NCI-H128 (cell line): ENCODE measurements around the gene POLD4.
A peak's percentile ranks its signal among the peaks of the same experiment; 100 is the strongest.
"Not testable (repeated sequence)": the region's sequence is repeated elsewhere in the genome, so short reads cannot be mapped to it uniquely, and the experiment has no call there.

Experiments used
- DNase-seq: peaks from one replicate; lab custom pipeline; 2025; ENCODE audit not compliant: unreplicated experiment; lab: John Stamatoyannopoulos, UW

POLD4 gene

DNA sequence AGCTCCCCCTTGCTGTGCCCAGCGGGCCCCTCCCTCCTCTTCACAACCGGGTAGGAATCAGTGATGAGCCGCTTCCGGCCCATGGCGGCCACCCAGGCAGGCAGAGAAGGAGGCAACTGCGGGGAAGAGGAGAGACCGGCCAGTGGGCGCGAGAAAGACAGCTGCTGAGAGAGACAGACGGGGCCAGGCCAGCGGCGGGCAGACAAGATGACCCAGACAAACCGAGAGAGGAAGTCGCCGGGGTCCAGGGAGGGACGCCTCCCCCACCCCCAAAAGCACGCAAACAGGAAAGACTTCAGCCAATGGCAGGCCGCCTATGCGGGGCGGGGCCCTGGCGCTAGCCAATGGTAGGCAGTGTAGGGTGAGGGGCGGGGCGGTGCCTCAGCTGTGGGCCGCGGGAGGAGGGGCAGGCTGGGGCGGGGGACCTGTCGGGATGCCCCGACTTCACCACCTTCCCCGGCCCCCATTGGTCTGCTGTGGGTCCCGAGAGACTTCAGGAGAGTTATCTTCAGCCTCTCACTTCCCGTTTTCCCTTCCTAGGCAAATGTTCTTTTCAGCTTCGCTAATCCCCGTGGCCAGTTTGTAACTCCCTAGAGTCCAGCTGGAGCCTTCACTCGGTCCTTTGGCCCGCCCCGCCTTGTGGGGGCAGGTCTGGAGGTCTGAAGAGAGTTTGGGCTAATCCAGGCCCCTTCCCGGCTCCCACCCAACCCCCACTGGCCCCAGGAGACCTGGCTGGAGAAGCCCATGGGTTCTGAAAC, at the start of gene POLD4:
Gene POLD4, minus strand, starts transcription at position 230 of the 758 bp plus-strand sequence. Its CDS starts 147 bp downstream, at position 83.
- peak; percentile 69 for DNase-seq

DNA sequence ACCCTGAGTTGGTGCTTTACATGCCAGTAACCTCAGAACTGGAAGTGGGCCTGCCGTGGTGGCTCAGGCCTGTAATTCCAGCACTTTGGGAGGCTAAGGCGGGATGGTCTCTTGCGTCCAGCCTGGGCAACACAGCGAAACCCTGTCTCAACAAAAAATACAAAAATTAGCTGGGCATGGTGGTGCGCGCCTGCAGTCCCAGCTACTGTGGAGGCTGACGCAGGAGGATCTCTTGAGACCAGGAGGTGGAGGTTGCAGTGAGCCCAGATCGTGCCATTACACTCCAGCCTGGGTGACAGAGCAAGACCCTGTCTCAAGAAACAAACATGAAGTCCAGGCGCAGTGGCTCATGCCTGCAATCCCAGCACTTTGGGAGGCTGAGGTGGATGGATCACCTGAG, 49.7 kb upstream of the POLD4 start:
- DNase-seq: not testable (repeated sequence)

GRCh38 chr11:67402192-67402839, 49.0 kb upstream of the POLD4 start:
- not testable (repeated sequence) for DNase-seq

DNA sequence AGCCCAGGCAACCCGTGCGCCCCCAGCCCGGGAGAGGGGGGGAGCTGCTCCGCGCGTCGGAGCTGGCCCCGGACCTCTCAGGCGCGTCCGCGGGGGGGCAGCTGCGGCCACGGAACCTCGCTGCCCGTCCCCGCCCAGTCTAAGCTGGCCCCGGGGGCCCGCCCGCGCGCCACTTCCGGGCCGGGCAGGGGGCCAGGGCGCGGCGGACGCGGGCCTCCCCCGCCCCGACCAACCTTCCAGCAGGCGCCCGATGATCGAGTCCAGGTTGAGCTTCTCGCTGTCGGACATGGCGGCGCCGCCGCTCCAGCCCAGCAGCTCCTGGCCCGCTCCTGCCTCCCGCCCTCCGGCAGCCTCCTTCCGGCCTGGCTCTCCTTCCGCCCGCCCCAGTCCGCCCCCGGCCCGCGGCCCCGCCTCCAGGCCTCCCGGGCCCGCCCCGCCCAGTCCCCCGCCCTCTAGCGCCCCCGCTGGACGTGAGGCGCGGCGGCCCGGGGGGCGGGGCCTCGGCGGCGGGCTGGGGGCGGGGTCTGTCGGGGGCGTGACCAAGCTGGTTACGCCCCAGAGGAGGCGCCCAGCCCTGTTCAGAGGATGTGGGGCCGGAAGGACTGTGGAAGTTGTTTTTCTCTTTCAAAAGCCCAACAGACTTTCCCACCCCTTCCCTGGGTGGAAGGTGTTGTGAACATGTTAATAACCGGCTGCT, 48.3 kb upstream of the POLD4 start, which contains the start of gene PPP1CA:
Gene PPP1CA, minus strand, starts transcription at position 364 of the 697 bp plus-strand sequence. Its CDS starts 76 bp downstream, at position 288.
- DNase-seq: peak; percentile 78

DNA sequence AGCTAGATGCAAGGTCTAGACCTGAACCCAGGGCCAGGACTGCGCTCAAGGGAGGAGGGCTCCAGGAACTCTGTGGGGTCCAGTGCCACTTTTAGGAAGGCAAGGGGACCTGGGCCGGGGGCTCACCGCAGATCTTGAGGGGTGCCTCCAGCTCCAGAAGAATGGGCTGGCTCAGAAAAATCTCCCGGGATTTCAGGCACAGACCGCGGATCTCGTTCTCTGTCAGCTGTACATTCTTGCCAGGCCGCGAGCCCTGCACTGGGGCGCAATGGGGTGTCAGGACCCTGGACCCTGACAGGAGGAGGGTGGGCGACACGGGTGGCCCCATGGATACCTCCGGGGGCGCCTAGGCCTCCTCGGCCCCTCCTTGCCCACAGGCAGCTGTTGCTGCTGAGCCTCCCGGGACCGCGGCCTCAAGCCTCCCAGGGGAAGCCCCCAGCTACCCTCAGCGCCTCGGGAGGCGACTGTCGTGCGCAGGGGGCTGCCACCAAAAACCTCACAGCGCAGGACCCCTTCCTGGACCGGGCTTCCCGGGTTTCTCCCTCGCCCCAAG, 47.7 kb upstream of the POLD4 start:
- no peak for DNase-seq

GRCh38 chr11:67400251-67400941, 47.0 kb upstream of the POLD4 start:
- DNase-seq: no peak

DNA sequence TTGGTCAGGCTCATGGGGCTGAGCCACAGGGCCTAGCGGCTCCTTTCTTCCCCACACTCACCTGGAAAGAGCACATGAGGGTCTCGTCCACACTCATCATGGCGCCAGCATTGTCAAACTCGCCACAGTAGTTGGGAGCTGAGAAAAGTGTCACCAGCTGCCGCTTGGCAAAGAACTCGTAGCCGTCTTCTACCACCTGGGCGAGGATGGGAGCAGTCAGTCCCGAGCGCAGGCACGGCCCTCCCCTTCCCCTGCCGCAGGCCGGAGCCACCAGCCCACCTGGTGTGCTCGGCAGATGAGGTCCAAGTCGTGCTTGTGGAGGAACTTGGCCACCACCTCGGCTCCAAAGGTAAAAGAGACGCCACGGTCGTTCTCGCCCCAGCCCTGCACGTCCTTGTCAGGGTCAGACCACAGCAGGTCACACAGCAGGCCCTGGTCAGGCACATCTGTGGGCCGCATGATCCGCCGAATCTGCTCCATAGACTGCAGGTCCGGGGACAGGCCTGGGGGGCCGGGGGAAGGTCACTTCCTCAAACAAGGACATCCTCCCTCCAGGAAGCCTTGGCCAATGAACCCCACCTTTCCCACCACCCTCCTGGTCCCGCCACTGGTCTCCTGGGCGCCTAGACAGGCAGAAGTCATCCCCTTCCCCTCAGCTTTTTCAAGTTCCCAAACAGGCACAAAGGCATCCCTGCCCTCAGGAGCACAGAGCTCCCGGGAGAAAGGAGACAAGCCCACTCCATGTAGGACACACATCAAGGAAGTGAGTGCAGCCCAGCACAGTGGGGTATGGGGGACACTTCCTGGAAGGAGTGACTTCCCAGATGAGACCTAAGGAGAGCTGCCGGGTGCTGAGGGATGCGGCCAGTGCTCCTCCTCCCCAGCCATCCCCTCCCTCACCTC, 45.6 kb upstream of the POLD4 start:
- DNase-seq: no peak

GRCh38 chr11:67397986-67398660, 44.8 kb upstream of the POLD4 start:
- no peak for DNase-seq

DNA sequence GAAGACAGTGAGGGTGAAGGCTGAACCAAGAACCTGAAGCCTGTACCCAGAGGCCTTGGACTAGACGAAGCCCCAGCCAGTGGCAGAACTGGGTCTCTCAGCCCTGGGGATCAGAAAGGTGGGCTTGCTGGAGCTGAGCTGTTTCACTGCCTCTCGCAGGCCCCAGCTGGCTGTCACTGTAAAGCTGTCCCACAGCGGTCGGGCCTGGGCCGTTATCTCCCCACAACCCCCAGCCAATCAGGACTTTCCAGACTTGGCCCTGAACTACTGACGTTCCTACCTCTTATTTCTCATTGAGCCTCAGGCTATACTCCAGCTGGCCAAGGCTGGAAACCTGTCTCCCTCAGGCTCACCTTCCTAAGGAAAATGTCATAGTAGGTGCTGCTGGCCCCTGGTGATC, 44.2 kb upstream of the POLD4 start:
- no peak for DNase-seq

GRCh38 chr11:67396587-67397389, 43.4 kb upstream of the POLD4 start:
- no peak for DNase-seq

DNA sequence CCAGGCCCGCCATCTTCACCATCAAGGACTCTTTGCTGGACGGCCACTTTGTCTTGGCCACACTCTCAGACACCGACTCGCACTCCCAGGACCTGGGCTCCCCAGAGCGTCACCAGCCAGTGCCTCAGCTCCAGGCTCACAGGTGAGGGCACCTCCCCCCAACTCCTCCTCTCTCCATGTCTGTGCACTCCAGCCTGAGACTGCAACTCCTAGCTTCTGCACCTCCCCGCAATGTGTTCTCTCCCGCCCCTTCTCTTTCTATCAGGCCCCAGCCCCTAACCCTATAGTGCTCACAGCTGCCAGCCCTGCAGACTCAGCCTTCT, 42.9 kb upstream of the POLD4 start:
- no peak for DNase-seq

DNA sequence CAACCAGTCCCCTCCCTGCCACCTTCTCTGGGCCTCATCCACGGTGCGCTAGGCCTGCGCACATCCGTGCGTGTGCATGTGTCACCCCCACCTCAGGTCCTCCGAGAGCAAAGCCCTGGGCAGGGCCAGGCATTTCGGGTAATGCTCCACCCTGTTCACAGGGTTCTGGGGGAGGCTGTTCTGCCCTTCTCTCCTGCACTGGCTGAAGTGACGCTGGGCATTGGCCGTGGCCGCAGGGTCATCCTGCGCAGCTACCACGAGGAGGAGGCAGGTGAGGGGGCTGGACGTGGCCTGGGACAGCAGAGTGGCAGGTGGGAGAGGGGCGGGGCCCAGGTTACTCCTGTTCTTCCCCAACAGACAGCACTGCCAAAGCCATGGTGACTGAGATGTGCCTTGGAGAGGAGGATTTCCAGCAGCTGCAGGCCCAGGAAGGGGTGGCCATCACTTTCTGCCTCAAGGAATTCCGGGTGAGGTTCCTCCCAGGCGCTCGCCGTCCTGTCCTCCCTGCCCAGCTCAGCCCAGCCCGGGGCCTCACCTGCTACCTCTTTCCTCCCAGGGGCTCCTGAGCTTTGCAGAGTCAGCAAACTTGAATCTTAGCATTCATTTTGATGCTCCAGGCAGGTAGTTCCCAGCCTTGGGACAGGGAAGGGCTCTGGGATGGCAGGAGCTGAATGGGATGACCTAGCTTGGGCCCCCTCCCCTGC, 42.4 kb upstream of the POLD4 start:
- DNase-seq: no peak

GRCh38 chr11:67393990-67394389, 40.6 kb upstream of the POLD4 start:
- no peak for DNase-seq

DNA sequence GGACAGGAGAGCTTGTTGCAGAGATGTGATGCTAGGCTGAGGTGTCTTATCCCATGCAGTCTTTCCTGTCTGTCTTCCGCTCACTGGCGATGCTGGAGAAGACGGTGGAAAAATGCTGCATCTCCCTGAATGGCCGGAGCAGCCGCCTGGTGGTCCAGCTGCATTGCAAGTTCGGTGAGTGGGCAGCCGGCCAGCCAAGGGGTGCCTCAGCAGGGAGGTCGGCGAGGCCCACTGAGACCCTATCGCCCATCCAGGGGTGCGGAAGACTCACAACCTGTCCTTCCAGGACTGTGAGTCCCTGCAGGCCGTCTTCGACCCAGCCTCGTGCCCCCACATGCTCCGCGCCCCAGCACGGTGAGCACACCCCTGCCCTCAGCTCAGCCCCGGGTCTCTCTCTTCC, 40.1 kb upstream of the POLD4 start:
- DNase-seq: no peak

DNA sequence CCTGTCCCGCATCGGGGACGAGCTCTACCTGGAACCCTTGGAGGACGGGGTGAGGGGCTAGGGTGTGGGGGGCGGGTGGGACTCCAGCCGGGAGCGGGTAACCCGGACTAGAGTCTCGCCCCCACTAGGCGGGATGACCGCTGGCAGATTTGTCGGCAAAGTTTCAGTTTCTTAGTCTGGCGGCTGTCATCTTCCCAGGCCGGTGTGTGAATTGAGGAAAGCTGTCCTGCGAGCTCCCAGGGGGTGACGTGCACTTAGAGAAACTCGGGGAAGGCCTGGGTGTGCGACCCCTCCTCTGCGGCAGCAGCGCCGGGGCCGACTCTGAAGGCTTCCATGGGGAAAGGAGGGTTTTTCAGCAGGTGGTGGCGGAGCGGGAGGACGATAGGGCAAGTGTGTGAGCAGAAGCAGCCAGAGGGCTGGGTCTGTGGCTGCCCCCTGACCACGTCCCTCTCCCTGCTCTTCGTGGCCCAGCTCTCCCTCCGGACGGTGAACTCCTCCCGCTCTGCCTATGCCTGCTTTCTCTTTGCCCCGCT, 38.9 kb upstream of the POLD4 start:
- DNase-seq: no peak

- DNase-seq: peak; percentile 88
Measured at GRCh38 chr11:67391304-67392182, 38.2 kb upstream of the POLD4 start, which contains the start of gene RAD9A. Gene RAD9A, plus strand, starts transcription at chr11:67391986. Its CDS starts 59 bp downstream, at chr11:67392045.

DNA sequence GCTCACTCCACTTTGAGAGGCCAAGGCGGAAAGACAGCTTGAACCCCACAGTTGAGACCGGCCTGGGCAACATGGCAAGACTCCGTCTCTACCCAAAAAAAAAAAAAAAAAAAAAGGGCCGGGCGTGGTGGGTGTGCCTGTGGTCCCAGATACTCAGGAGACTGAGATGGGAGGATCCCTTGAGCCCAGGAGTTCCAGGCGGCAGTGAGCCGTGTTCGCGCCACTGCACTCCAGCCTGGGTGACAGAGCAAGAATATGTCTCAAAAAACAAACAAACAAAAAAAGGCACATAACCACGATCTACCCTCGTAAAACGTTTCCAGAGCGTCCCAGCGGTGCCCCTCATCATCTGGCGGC, 37.6 kb upstream of the POLD4 start:
- DNase-seq: no peak
